CD8-positive, alpha-beta memory T cell (primary cell): ENCODE results near the gene SIRPG. TPM values are rescaled to one million over a fixed set of nuclear protein-coding genes. Genes with fewer than 3 reads are reported as not detected.
A peak's percentile ranks its signal among the peaks of the same experiment; 100 is the strongest.

ENCODE experiments used
- CTCF ChIA-PET: fragments of 350-600 bp; sonication (Branson Sonifier 250); formaldehyde crosslinking; loops from one replicate; lab custom pipeline; 2021; ENCODE audit warnings: antibody characterized with exemption; lab: Charles Lee
- POLR2A ChIA-PET: fragments of 350-600 bp; sonication (Branson Sonifier 250); formaldehyde crosslinking; loops from one replicate; lab custom pipeline; 2021; ENCODE audit warnings: antibody characterized with exemption; lab: Charles Lee
- DNase-seq, 5 donors: peaks; one replicate each; pipeline versions ENCODE4 v3.0.0 to v3.0.0-alpha.2; 2020 to 2022; ENCODE audit warnings: mixed read lengths in 1 of 5
- H3K27ac ChIP-seq: one replicate; pipeline ENCODE4 v1.7.0; 2013; ENCODE audit warnings: low read depth, mild to moderate bottlenecking, low read length, moderate library complexity
- H3K27me3 ChIP-seq: 2 replicates; pipeline ENCODE4 v1.7.0; 2013; ENCODE audit warnings: low read length, mild to moderate bottlenecking; ENCODE audit not compliant: insufficient read depth, poor library complexity, severe bottlenecking
- H3K36me3 ChIP-seq: 2 replicates; pipeline ENCODE4 v1.7.0; 2013; ENCODE audit warnings: mild to moderate bottlenecking, low read length, moderate library complexity; ENCODE audit not compliant: insufficient read depth
- H3K4me1 ChIP-seq: 2 replicates; pipeline ENCODE4 v1.7.0; 2013; ENCODE audit warnings: mild to moderate bottlenecking, low read length, moderate library complexity; ENCODE audit not compliant: insufficient read depth
- H3K4me3 ChIP-seq: 2 replicates; pipeline ENCODE4 v1.7.0; 2013; ENCODE audit warnings: mild to moderate bottlenecking, low read length
- H3K9me3 ChIP-seq: 2 replicates; pipeline ENCODE4 v1.7.0; 2013; ENCODE audit warnings: mild to moderate bottlenecking, low read length
- H3K27ac Mint-ChIP-seq, 8 donors: one replicate each; pipeline ENCODE4 v1.8.0; 2020 to 2021; ENCODE audit warnings: mixed read lengths in 8 of 8, mild to moderate bottlenecking in 6 of 8, inconsistent platforms in 3 of 8, moderate library complexity in 3 of 8
- H3K27me3 Mint-ChIP-seq, 2 donors: one replicate each; pipeline ENCODE4 v1.8.0; 2020 to 2021; ENCODE audit warnings: mixed read lengths in 2 of 2, mild to moderate bottlenecking in 1 of 2, moderate library complexity in 1 of 2
- H3K36me3 Mint-ChIP-seq, 3 donors: one replicate each; pipeline ENCODE4 v1.8.0; 2020 to 2021; ENCODE audit warnings: mixed read lengths in 3 of 3, inconsistent platforms in 1 of 3, mild to moderate bottlenecking in 1 of 3
- H3K4me1 Mint-ChIP-seq, 3 donors: one replicate each; pipeline ENCODE4 v1.8.0; 2020 to 2021; ENCODE audit warnings: mixed read lengths in 3 of 3, inconsistent platforms in 1 of 3, mild to moderate bottlenecking in 1 of 3
- H3K4me3 Mint-ChIP-seq, 7 donors: one replicate each; pipeline ENCODE4 v1.8.0; 2020 to 2021; ENCODE audit warnings: mixed read lengths in 7 of 7, mild to moderate bottlenecking in 6 of 7, moderate library complexity in 4 of 7, inconsistent platforms in 2 of 7
- H3K9me3 Mint-ChIP-seq, 5 donors: one replicate each; pipeline ENCODE4 v1.8.0; 2020 to 2022; ENCODE audit warnings: mixed read lengths in 5 of 5, mild to moderate bottlenecking in 3 of 5, moderate library complexity in 2 of 5, inconsistent platforms in 1 of 5
- polyA plus RNA-seq: library from polyadenylated mRNA; unstranded; fragments of 300-500 nt; fragmentation: Illumina TruSeq; gene quantifications from one replicate; pipeline ENCODE4 v1.2.3, GENCODE V29; 2021
- total RNA-seq, 2 experiments: library from RNA; stranded (reverse); gene quantifications; one replicate each; pipeline ENCODE4 v1.2.3, GENCODE V29; 2021

The SIRPG gene
- total and polyA plus RNA-seq, 3 experiments from 2014 or later, result 9.3 to 149 (median 11.7) TPM

- peaks cover 0 to 1% (median 0%) of the 10 kb centered on the region in 3 donors for H3K36me3 Mint-ChIP-seq
- DNase-seq, result peak in 1 of 5 donors; percentile 50
- H3K4me1 Mint-ChIP-seq, result peaks cover 0 to 41% (median 33%) of the 10 kb centered on the region in 3 donors
- no peaks in the 10 kb centered on the region for H3K9me3 Mint-ChIP-seq
- H3K4me3 ChIP-seq, result no peak overlapping the region
- H3K4me1 ChIP-seq, result no peaks in the 10 kb centered on the region
- POLR2A ChIA-PET, result interaction anchor here (0.6 kb wide), 1 partner anchor 36 kb away, joined by 3 read pairs; no protein-coding TSS in a partner anchor
- H3K9me3 ChIP-seq, result no peaks in the 10 kb centered on the region
- H3K27me3 Mint-ChIP-seq, result no peaks in the 10 kb centered on the region
- peak overlapping the region in 3 of 7 donors; percentile 43 to 60 (median 45) for H3K4me3 Mint-ChIP-seq
- H3K27ac ChIP-seq, result no peak overlapping the region
- no peaks in the 10 kb centered on the region for H3K27me3 ChIP-seq
- H3K36me3 ChIP-seq, result no peaks in the 10 kb centered on the region
- CTCF ChIA-PET, result interaction anchor here (1.3 to 2.0 kb wide), 2 partner anchors 108 to 145 kb away, joined by 3 to 8 read pairs; no protein-coding TSS in a partner anchor
- H3K27ac Mint-ChIP-seq, result peak overlapping the region in 4 of 8 donors; percentile 80 to 95 (median 86)
These were observed 68.8 kb downstream of the SIRPG start for GRCh38 chr20:1588533-1589460.

- H3K4me1 Mint-ChIP-seq, result peaks cover 0 to 41% (median 33%) of the 10 kb centered on the region in 3 donors
- H3K27ac Mint-ChIP-seq, result peak overlapping the region in 4 of 8 donors; percentile 80 to 95 (median 86)
- no peak overlapping the region for H3K4me3 ChIP-seq
- H3K27me3 ChIP-seq, result no peaks in the 10 kb centered on the region
- ChIA-PET CTCF (interaction anchor here (1.3 to 2.0 kb wide), 2 partner anchors 109 to 146 kb away, joined by 3 to 8 read pairs; no protein-coding TSS in a partner anchor), POLR2A (no interaction called here)
- H3K36me3 Mint-ChIP-seq, result peaks cover 0 to 1% (median 0%) of the 10 kb centered on the region in 3 donors
- no peaks in the 10 kb centered on the region for H3K4me1 ChIP-seq
- H3K4me3 Mint-ChIP-seq, result peak overlapping the region in 3 of 7 donors; percentile 43 to 60 (median 45)
- no peaks in the 10 kb centered on the region for H3K9me3 ChIP-seq
- H3K27ac ChIP-seq, result no peak overlapping the region
- no peak for DNase-seq
- no peaks in the 10 kb centered on the region for H3K27me3 Mint-ChIP-seq
- H3K9me3 Mint-ChIP-seq, result no peaks in the 10 kb centered on the region
- H3K36me3 ChIP-seq, result no peaks in the 10 kb centered on the region
These were observed 69.6 kb downstream of the SIRPG start for GRCh38 chr20:1587781-1588532.

- H3K36me3 Mint-ChIP-seq, result peaks cover 0 to 17% (median 0%) of the 10 kb centered on the region in 3 donors
- Histone ChIP-seq H3K27me3 (no peaks in the 10 kb centered on the region), H3K4me1 (no peaks in the 10 kb centered on the region), H3K4me3 (no peak overlapping the region), H3K9me3 (no peaks in the 10 kb centered on the region), H3K27ac (no peak overlapping the region), H3K36me3 (no peaks in the 10 kb centered on the region)
- no peaks in the 10 kb centered on the region for H3K4me1 Mint-ChIP-seq
- ChIA-PET CTCF (interaction anchor here (1.7 kb wide), 1 partner anchor 155 kb away, joined by 3 read pairs; no protein-coding TSS in a partner anchor), POLR2A (no interaction called here)
- H3K27me3 Mint-ChIP-seq, result no peaks in the 10 kb centered on the region
- H3K9me3 Mint-ChIP-seq, result no peaks in the 10 kb centered on the region
- H3K4me3 Mint-ChIP-seq, result no peak overlapping the region
- no peak for DNase-seq
- H3K27ac Mint-ChIP-seq, result no peak overlapping the region
These were observed 78.1 kb downstream of the SIRPG start for GRCh38 chr20:1579488-1579887.

Other genes starting within 250 kb of the SIRPG start
- 100 to 1,000 TPM; 103 to 107 TPM for gene NSFL1C, start 190.9 kb downstream of the SIRPG start, total RNA-seq
- 78.8 TPM for gene NSFL1C, start 190.9 kb downstream of the SIRPG start, polyA plus RNA-seq
- not detected for gene SIRPB2, start 166.4 kb downstream of the SIRPG start, total RNA-seq
- gene SIRPB2, start 166.4 kb downstream of the SIRPG start, polyA plus RNA-seq, result not detected
- gene SIRPD, start 100.1 kb downstream of the SIRPG start, total RNA-seq, result not detected
- not detected for gene SIRPD, start 100.1 kb downstream of the SIRPG start, polyA plus RNA-seq
- 1 to 10 TPM; 1.5 to 2.3 TPM for gene SIRPB1, start 37.8 kb downstream of the SIRPG start, total RNA-seq
- gene SIRPB1, start 37.8 kb downstream of the SIRPG start, polyA plus RNA-seq, result 0.93 TPM
- gene SIRPA, start 237.6 kb upstream of the SIRPG start, total RNA-seq, result under 1 TPM; 0.53 to 0.66 TPM
- gene SIRPA, start 237.6 kb upstream of the SIRPG start, polyA plus RNA-seq, result not detected